A673 (cell line): Measurements from ENCODE around the gene FAM174B. TPM values are rescaled to one million over a fixed set of nuclear protein-coding genes. Genes with fewer than 3 reads are reported as not detected.

Experiments
- BruUV-seq: library from RNA; stranded (reverse); fragments of 400-500 nt; replicated peaks from 2 replicates; lab custom pipeline; 2021; lab: Mats Ljungman, UMichigan
- CTCF ChIA-PET: fragments of 300-600 bp; sonication (Branson Sonifier 250); formaldehyde crosslinking; loops from one replicate; lab custom pipeline; 2022; ENCODE audit warnings: antibody characterized with exemption; lab: Charles Lee
- POLR2A ChIA-PET: fragments of 300-600 bp; sonication (Branson Sonifier 250); formaldehyde crosslinking; loops from one replicate; lab custom pipeline; 2022; ENCODE audit warnings: antibody characterized with exemption; ENCODE audit not compliant: low non-redundant PET; lab: Charles Lee
- DNase-seq: peaks from one replicate; pipeline ENCODE4 v3.0.0-alpha.2; 2015; ENCODE audit warnings: low spot score
- H3K27ac ChIP-seq: fragments of 200-600 bp; sonication (generic); 2 replicates; pipeline ENCODE4 v1.5.1; 2016; ENCODE audit warnings: mixed run types, low read depth, mild to moderate bottlenecking, mixed read lengths, antibody characterized with exemption, low read length; ENCODE audit not compliant: poor library complexity, severe bottlenecking
- H3K27me3 ChIP-seq: fragments of 200-600 bp; sonication (generic); replicated peaks from 2 replicates; pipeline ENCODE4 v1.6.1; 2017; ENCODE audit warnings: mixed run types, low read depth, mild to moderate bottlenecking, mixed read lengths, antibody characterized with exemption, low read length; ENCODE audit not compliant: insufficient read depth, poor library complexity
- H3K36me3 ChIP-seq: fragments of 200-600 bp; sonication (generic); 2 replicates; pipeline ENCODE4 v1.6.1; 2016; ENCODE audit warnings: mixed run types, mild to moderate bottlenecking, mixed read lengths, antibody characterized with exemption, low read length; ENCODE audit not compliant: insufficient read depth, poor library complexity, severe bottlenecking
- H3K4me1 ChIP-seq: fragments of 200-600 bp; sonication (generic); 2 replicates; pipeline ENCODE4 v1.6.1; 2017; ENCODE audit warnings: mixed run types, mild to moderate bottlenecking, mixed read lengths, antibody characterized with exemption, low read length; ENCODE audit not compliant: insufficient read depth, poor library complexity, severe bottlenecking
- H3K4me3 ChIP-seq: fragments of 200-600 bp; sonication (generic); 2 replicates; pipeline ENCODE4 v1.5.1; 2016; ENCODE audit warnings: low read depth, mixed run types, mild to moderate bottlenecking, mixed read lengths, low read length; ENCODE audit not compliant: poor library complexity, severe bottlenecking
- H3K9me3 ChIP-seq: fragments of 200-600 bp; sonication (generic); 2 replicates; pipeline ENCODE4 v1.6.1; 2016; ENCODE audit warnings: mixed run types, low read depth, mild to moderate bottlenecking, mixed read lengths, antibody characterized with exemption, low read length; ENCODE audit not compliant: poor library complexity, severe bottlenecking
- EZH2 ChIP-seq: fragments of 200-600 bp; sonication (generic); IDR thresholded peaks from 2 replicates; pipeline ENCODE4 v1.6.1; 2017; ENCODE audit warnings: borderline replicate concordance, low read depth, mild to moderate bottlenecking, mixed read lengths, antibody characterized with exemption, low read length; ENCODE audit not compliant: poor library complexity, severe bottlenecking
- intact Hi-C: fragments of 100-400 bp; cut with micrococcal nuclease; formaldehyde crosslinking; loops from one replicate; pipeline ENCODE4 v1.10.0; 2022; ENCODE audit not compliant: unreplicated experiment
- total RNA-seq: library from RNA; stranded (reverse); gene quantifications from 2 replicates; pipeline ENCODE4 v1.2.3, GENCODE V29; 2021
- TF ChIP-seq, protein P1 (sequence below): fragments of 300-800, 200-600 bp; sonication (generic); conservative IDR thresholded peaks from 2 replicates; pipeline ENCODE4 v1.5.1; 2017; ENCODE audit warnings: low read depth, mild to moderate bottlenecking, antibody characterized with exemption, low read length, moderate library complexity, mixed read lengths

Gene FAM174B
- total RNA-seq, 1 experiment from 2014 or later: 3.7 TPM

DNA sequence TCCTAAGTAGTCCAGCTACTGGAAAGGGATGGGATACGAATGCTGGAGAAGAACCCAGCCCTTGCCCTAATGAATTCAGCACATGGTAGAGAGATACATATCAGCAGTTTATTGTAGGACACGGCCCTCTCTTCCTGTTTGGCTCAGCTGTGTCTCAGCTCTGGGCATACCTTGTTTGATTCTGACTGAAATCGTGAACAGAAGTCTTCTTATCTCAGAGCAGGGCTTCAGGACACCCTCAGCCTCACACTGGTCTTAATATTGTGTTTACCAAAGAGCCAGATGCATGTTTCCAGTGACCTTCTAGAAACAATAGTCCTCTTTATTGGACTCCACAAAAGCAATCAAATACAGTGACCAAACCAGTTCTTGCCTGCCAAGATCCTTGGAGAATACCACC lies 54.7 kb downstream of the FAM174B start:
- DNase-seq: no peak
- CTCF ChIA-PET: no interaction called here
- Histone ChIP-seq H3K27me3 (peaks cover under 1% of the 10 kb centered on the region), H3K36me3 (no peaks in the 10 kb centered on the region), H3K27ac (no peak overlapping the region), H3K9me3 (no peaks in the 10 kb centered on the region), H3K4me1 (no peaks in the 10 kb centered on the region), H3K4me3 (no peak overlapping the region)
- TF ChIP-seq EZH2: no peak
- TF ChIP-seq, protein P1, sequence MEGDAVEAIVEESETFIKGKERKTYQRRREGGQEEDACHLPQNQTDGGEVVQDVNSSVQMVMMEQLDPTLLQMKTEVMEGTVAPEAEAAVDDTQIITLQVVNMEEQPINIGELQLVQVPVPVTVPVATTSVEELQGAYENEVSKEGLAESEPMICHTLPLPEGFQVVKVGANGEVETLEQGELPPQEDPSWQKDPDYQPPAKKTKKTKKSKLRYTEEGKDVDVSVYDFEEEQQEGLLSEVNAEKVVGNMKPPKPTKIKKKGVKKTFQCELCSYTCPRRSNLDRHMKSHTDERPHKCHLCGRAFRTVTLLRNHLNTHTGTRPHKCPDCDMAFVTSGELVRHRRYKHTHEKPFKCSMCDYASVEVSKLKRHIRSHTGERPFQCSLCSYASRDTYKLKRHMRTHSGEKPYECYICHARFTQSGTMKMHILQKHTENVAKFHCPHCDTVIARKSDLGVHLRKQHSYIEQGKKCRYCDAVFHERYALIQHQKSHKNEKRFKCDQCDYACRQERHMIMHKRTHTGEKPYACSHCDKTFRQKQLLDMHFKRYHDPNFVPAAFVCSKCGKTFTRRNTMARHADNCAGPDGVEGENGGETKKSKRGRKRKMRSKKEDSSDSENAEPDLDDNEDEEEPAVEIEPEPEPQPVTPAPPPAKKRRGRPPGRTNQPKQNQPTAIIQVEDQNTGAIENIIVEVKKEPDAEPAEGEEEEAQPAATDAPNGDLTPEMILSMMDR: no peak
- intact Hi-C loops: no loop called here
- POLR2A ChIA-PET: no interaction called here
- no TSS peak for BruUV-seq

DNA sequence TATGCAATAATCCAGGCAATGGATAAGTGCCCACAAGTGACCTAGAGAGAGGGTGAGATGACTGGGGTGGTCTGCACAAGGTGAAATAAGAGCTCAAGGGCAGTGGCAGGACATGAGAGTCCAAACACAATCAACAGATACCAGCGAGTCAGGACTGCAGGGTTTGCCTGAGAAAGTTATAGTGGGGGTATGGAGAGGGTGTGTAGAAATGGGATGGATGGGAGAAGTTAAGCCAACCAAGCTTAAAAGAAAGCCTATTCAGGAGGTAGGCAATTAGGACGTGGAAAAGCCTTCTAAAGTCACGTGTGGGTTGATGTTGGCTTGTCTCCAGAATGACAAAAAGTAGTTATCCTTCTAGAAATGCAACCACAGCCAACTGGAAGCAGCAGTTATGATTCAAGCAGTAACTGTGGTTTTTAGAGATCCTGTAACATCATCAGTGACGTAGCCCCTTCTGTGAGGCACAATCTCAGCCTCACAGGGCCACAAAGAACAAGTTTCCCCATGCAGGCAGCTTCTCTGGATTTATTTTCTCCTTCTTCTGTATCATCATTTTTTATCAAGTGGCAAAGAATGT lies 56.1 kb downstream of the FAM174B start:
- DNase-seq: no peak
- H3K4me3 ChIP-seq: no peak overlapping the region
- BruUV-seq: no TSS peak
- ChIA-PET POLR2A (no interaction called here), CTCF (no interaction called here)
- no peaks in the 10 kb centered on the region for H3K36me3 ChIP-seq
- H3K27ac ChIP-seq: no peak overlapping the region
- intact Hi-C loops: no loop called here
- TF ChIP-seq, protein P1: no peak
- no peak for TF ChIP-seq EZH2
- H3K4me1 ChIP-seq: no peaks in the 10 kb centered on the region
- H3K9me3 ChIP-seq: no peaks in the 10 kb centered on the region
- peaks cover 9% of the 10 kb centered on the region for H3K27me3 ChIP-seq

- POLR2A ChIA-PET: no interaction called here
- Histone ChIP-seq H3K9me3 (no peaks in the 10 kb centered on the region), H3K27me3 (peaks cover 21% of the 10 kb centered on the region), H3K4me3 (no peak overlapping the region), H3K27ac (no peak overlapping the region), H3K36me3 (no peaks in the 10 kb centered on the region), H3K4me1 (no peaks in the 10 kb centered on the region)
- intact Hi-C loops: no loop called here
- TF ChIP-seq, protein P1: no peak
- TF ChIP-seq EZH2: no peak
- DNase-seq: no peak
- CTCF ChIA-PET: no interaction called here
- no TSS peak for BruUV-seq
Measured at GRCh38 chr15:92597548-92597947, 58.0 kb downstream of the FAM174B start.
